SK-N-SH (cell line): ENCODE measurements around the gene GPX7. TPM values are rescaled to one million over a fixed set of nuclear protein-coding genes. Genes with fewer than 3 reads are reported as not detected.

Experiments used
- CTCF ChIA-PET: fragments of 300-600, 350-600 bp; formaldehyde crosslinking; extraction: SDS; loops from one replicate; lab custom pipeline; 2021; lab: Yijun Ruan, JAX
- POLR2A ChIA-PET: fragments of 350-600 bp; sonication (Branson Sonifier 250); formaldehyde crosslinking; extraction: SDS; loops from one replicate; lab custom pipeline; 2020; ENCODE audit warnings: antibody characterized with exemption, inconsistent platforms; lab: Yijun Ruan, JAX
- DNase-seq: peaks from one replicate; pipeline ENCODE4 v3.0.0; 2012
- H2AFZ ChIP-seq: fragments of 200-600 bp; sonication (generic); 2 replicates; pipeline ENCODE4 v1.8.1; 2016; ENCODE audit warnings: antibody characterized with exemption, mild to moderate bottlenecking, low read depth
- H3F3A ChIP-seq: fragments of 200-600 bp; sonication (generic); replicated peaks from 2 replicates; pipeline ENCODE3; 2016; ENCODE audit warnings: antibody characterized with exemption, mild to moderate bottlenecking; ENCODE audit not compliant: insufficient read depth
- H3K27ac ChIP-seq, 2 experiments: fragments of 200-500 bp in 1 of 2; fragments of 200-600 bp in 1 of 2; sonication (Bioruptor generic) in 1 of 2; sonication (generic), shearing (Covaris generic) in 1 of 2; 2 replicates each; pipeline versions ENCODE4 v1.5.1 to v1.6.1; 2014 to 2016; ENCODE audit warnings: low read depth in 2 of 2, inconsistent platforms in 1 of 2, low read length in 1 of 2, mild to moderate bottlenecking in 1 of 2, mixed read lengths in 1 of 2
- H3K27me3 ChIP-seq: fragments of 200-600 bp; sonication (generic), shearing (Covaris generic); 2 replicates; pipeline ENCODE4 v1.6.1; 2016; ENCODE audit warnings: mixed run types; ENCODE audit not compliant: insufficient read depth
- H3K36me3 ChIP-seq, 2 experiments: fragments of 200-500 bp in 1 of 2; fragments of 200-600 bp in 1 of 2; sonication (Bioruptor generic) in 1 of 2; sonication (generic) in 1 of 2; replicated peaks in 1 of 2; 2 replicates each; pipeline versions ENCODE3 to v1.5.1; 2014 to 2016; ENCODE audit warnings: low read length in 1 of 2, mild to moderate bottlenecking in 1 of 2; ENCODE audit not compliant: insufficient read depth in 2 of 2, control insufficient read depth in 1 of 2
- H3K4me1 ChIP-seq, 2 experiments: fragments of 200-500 bp in 1 of 2; fragments of 200-600 bp in 1 of 2; sonication (Bioruptor generic) in 1 of 2; sonication (generic), shearing (Covaris generic) in 1 of 2; 2 replicates each; pipeline versions ENCODE4 v1.5.1 to v1.6.1; 2014 to 2016; ENCODE audit warnings: low read depth in 1 of 2, low read length in 1 of 2, mixed run types in 1 of 2; ENCODE audit not compliant: insufficient read depth in 2 of 2, control insufficient read depth in 1 of 2
- H3K4me2 ChIP-seq: fragments of 200-600 bp; sonication (generic), shearing (Covaris generic); 2 replicates; pipeline ENCODE4 v1.6.1; 2017; ENCODE audit warnings: mixed run types
- H3K4me3 ChIP-seq, 2 experiments: fragments of 200-500 bp in 1 of 2; fragments of 200-600 bp in 1 of 2; sonication (Bioruptor generic) in 1 of 2; sonication (generic), shearing (Covaris generic) in 1 of 2; 2 replicates each; pipeline versions ENCODE4 v1.5.1 to v1.8.1; 2014 to 2016; ENCODE audit warnings: low read depth in 2 of 2, inconsistent platforms in 1 of 2, low read length in 1 of 2, mild to moderate bottlenecking in 1 of 2, mixed read lengths in 1 of 2, moderate library complexity in 1 of 2
- H3K79me2 ChIP-seq: fragments of 200-600 bp; sonication (generic); 2 replicates; pipeline ENCODE4 v1.8.1; 2017; ENCODE audit warnings: mild to moderate bottlenecking; ENCODE audit not compliant: insufficient read depth
- H3K9ac ChIP-seq: fragments of 200-600 bp; sonication (generic); 2 replicates; pipeline ENCODE4 v1.6.1; 2017; ENCODE audit warnings: mixed run types
- H3K9me2 ChIP-seq: fragments of 200-600 bp; sonication (generic); 2 replicates; pipeline ENCODE4 v1.6.1; 2017; ENCODE audit warnings: mixed run types
- H3K9me3 ChIP-seq: fragments of 200-600 bp; sonication (generic); 2 replicates; pipeline ENCODE4 v1.6.1; 2017; ENCODE audit warnings: mixed run types, mild to moderate bottlenecking, moderate library complexity
- H4K20me1 ChIP-seq: fragments of 200-600 bp; sonication (generic); 2 replicates; pipeline ENCODE4 v1.6.1; 2017; ENCODE audit warnings: mild to moderate bottlenecking, mixed run types; ENCODE audit not compliant: insufficient read depth
- EP300 ChIP-seq, 2 experiments: IDR thresholded peaks; 2 replicates each; pipeline versions ENCODE4 v1.4.0 to v1.6.1; 2012; ENCODE audit warnings: borderline replicate concordance in 1 of 2, low read depth in 1 of 2, low read length in 1 of 2
- FOSL2 ChIP-seq: IDR thresholded peaks from 2 replicates; pipeline ENCODE4 v1.4.0; 2012; ENCODE audit warnings: low read depth, mild to moderate bottlenecking, moderate library complexity, borderline replicate concordance
- FOXJ3 ChIP-seq: sonication (generic); formaldehyde crosslinking; IDR thresholded peaks from 2 replicates; pipeline ENCODE4 v1.5.1; 2020; ENCODE audit warnings: mild to moderate bottlenecking, missing genetic modification reagents
- GATA2 ChIP-seq: sonication (generic); formaldehyde crosslinking; IDR thresholded peaks from 2 replicates; pipeline ENCODE4 v1.5.0; 2020; ENCODE audit warnings: mild to moderate bottlenecking, missing genetic modification reagents
- NFIC ChIP-seq: IDR thresholded peaks from 2 replicates; pipeline ENCODE4 v1.4.0; 2012; ENCODE audit warnings: borderline replicate concordance
- NRF1 ChIP-seq: IDR thresholded peaks from 2 replicates; pipeline ENCODE4 v1.6.1; 2012; ENCODE audit warnings: low read depth, mild to moderate bottlenecking, low read length
- POLR2AphosphoS5 ChIP-seq: IDR thresholded peaks from 2 replicates; pipeline ENCODE4 v1.6.1; 2012; ENCODE audit warnings: low read depth, low read length
- RCOR1 ChIP-seq: fragments of 150-350 bp; IDR thresholded peaks from 2 replicates; pipeline ENCODE4 v1.6.1; 2017; ENCODE audit warnings: antibody characterized with exemption, low read length
- RFX5 ChIP-seq: IDR thresholded peaks from 2 replicates; pipeline ENCODE4 v1.6.1; 2012; ENCODE audit warnings: mild to moderate bottlenecking, improper control_type of control experiment, low read length
- RXRA ChIP-seq: IDR thresholded peaks from 2 replicates; pipeline ENCODE4 v1.4.0; 2012; ENCODE audit warnings: low read depth, mild to moderate bottlenecking, borderline replicate concordance
- SIN3A ChIP-seq: IDR thresholded peaks from 2 replicates; pipeline ENCODE4 v1.6.1; 2012; ENCODE audit warnings: low read depth, mild to moderate bottlenecking, low read length, moderate library complexity, borderline replicate concordance
- TCF12 ChIP-seq: IDR thresholded peaks from 2 replicates; pipeline ENCODE4 v1.4.0; 2012
- WGBS: methylation state at CpG from one replicate; pipeline ENCODE4 v1.1.6; 2017; ENCODE audit warnings: low lambda C conversion rate; 5-methylcytosine and 5-hydroxymethylcytosine counted together
- polyA plus RNA-seq, 3 experiments: library from polyadenylated mRNA; depleted of rRNA; stranded (reverse); fragments of >200 nt; gene quantifications; 2 replicates each; pipeline ENCODE4 v1.2.3, GENCODE V29; 2012
- TF ChIP-seq, protein P1 (sequence below): fragments of 200-600 bp; sonication (generic); IDR thresholded peaks from 2 replicates; pipeline ENCODE4 v1.6.1; 2017; ENCODE audit warnings: antibody characterized with exemption, mild to moderate bottlenecking, moderate library complexity
- TF ChIP-seq, protein P2 (sequence below): IDR thresholded peaks from 2 replicates; pipeline ENCODE4 v1.4.0; 2012; ENCODE audit warnings: low read depth, borderline replicate concordance
- TF ChIP-seq, protein P3 (sequence below): IDR thresholded peaks from 2 replicates; pipeline ENCODE4 v1.6.1; 2012; ENCODE audit warnings: mild to moderate bottlenecking, low read depth, low read length, moderate library complexity

GPX7 gene
- polyA plus RNA-seq, 1 of the 3 experiments (the other 2 are of a cell fraction) = 6.2 TPM

DNA sequence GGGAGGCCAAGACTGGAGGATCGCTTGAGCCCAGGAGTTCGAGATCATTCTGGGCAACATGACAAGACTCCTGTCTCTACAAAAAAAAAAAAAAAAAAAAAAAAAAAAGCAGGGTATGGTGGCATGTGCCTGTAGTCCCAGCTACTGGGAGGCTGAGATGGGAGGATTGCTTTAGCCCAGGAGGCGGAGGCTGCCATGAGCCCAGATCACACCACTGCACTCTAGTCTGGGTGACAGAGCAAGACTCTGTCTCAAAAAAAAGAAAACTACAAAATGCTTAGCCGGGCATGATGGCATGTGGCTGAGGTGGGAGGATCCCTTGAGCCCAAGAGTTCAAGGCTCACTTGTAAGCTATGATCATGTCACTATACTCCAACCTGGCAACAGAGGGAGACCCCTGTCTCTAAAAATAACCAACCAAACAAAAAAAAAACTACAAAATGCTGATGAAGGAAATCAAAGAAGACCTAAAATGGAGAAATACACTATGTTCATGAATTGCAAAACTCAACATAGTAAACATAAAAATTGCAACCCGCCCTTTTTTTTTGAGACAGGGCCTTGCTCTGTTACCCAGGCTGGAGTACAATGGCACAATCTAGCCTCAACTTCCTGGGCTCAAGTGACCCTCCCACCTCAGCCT, 51.2 kb downstream of the GPX7 start:
- WGBS = 92% methylated on average over 5 of the region's 5 CpGs
- ChIA-PET CTCF (no interaction called here), POLR2A (no interaction called here)
- Histone ChIP-seq H3K9ac (no peak overlapping the region), H3K27me3 (no peaks in the 10 kb centered on the region), H2AFZ (no peak overlapping the region), H3K4me1 (no peaks in the 10 kb centered on the region), H3K79me2 (no peaks in the 10 kb centered on the region), H3K4me3 (no peak overlapping the region), H3K27ac (no peak overlapping the region), H3K9me2 (no peaks in the 10 kb centered on the region), H3F3A (no peaks in the 10 kb centered on the region), H4K20me1 (no peaks in the 10 kb centered on the region), H3K36me3 (no peaks in the 10 kb centered on the region), H3K4me2 (no peak overlapping the region), H3K9me3 (no peaks in the 10 kb centered on the region)
- DNase-seq = no peak
- TF ChIP-seq EP300 (IDR thresholded peaks at IDR 0.05; ENCODE audit: borderline replicate concordance in 1 of 2, low read depth in 1 of 2, low read length in 1 of 2) (no peak), FOSL2 (no peak), NRF1 (no peak), GATA2 (no peak), RFX5 (no peak), FOXJ3 (no peak), POLR2AphosphoS5 (no peak), TCF12 (no peak), RXRA (no peak), SIN3A (no peak), RCOR1 (no peak), NFIC (no peak)
- TF ChIP-seq, protein P1, sequence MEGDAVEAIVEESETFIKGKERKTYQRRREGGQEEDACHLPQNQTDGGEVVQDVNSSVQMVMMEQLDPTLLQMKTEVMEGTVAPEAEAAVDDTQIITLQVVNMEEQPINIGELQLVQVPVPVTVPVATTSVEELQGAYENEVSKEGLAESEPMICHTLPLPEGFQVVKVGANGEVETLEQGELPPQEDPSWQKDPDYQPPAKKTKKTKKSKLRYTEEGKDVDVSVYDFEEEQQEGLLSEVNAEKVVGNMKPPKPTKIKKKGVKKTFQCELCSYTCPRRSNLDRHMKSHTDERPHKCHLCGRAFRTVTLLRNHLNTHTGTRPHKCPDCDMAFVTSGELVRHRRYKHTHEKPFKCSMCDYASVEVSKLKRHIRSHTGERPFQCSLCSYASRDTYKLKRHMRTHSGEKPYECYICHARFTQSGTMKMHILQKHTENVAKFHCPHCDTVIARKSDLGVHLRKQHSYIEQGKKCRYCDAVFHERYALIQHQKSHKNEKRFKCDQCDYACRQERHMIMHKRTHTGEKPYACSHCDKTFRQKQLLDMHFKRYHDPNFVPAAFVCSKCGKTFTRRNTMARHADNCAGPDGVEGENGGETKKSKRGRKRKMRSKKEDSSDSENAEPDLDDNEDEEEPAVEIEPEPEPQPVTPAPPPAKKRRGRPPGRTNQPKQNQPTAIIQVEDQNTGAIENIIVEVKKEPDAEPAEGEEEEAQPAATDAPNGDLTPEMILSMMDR = no peak
- TF ChIP-seq, protein P2, sequence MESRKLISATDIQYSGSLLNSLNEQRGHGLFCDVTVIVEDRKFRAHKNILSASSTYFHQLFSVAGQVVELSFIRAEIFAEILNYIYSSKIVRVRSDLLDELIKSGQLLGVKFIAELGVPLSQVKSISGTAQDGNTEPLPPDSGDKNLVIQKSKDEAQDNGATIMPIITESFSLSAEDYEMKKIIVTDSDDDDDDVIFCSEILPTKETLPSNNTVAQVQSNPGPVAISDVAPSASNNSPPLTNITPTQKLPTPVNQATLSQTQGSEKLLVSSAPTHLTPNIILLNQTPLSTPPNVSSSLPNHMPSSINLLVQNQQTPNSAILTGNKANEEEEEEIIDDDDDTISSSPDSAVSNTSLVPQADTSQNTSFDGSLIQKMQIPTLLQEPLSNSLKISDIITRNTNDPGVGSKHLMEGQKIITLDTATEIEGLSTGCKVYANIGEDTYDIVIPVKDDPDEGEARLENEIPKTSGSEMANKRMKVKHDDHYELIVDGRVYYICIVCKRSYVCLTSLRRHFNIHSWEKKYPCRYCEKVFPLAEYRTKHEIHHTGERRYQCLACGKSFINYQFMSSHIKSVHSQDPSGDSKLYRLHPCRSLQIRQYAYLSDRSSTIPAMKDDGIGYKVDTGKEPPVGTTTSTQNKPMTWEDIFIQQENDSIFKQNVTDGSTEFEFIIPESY = no peak

DNA sequence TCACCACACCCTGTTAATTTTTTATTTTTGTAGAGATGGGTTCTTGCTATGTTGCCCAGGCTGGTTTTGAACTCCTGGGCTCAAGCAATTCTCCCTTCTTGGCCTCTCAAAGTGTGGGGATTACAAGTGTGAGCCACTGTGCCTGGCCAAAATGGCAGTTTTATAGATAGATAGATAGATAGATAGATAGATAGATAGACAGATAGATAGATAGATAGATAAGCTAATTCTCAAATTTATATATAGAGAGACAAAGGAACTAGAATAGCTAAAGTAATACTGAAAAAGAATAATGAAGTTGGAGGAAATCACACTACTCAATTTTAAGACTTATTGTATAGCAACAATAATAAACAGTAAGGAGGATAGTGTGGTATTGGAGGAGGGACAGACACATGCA, 51.9 kb downstream of the GPX7 start:
- Histone ChIP-seq H3K4me1 (no peaks in the 10 kb centered on the region), H3K27ac (no peak overlapping the region), H3K36me3 (no peaks in the 10 kb centered on the region), H3K79me2 (no peaks in the 10 kb centered on the region), H3K4me2 (no peak overlapping the region), H4K20me1 (no peaks in the 10 kb centered on the region), H3F3A (no peaks in the 10 kb centered on the region), H3K27me3 (no peaks in the 10 kb centered on the region), H2AFZ (no peak overlapping the region), H3K9me3 (no peaks in the 10 kb centered on the region), H3K9me2 (no peaks in the 10 kb centered on the region), H3K9ac (no peak overlapping the region), H3K4me3 (no peak overlapping the region)
- ChIA-PET CTCF (no interaction called here), POLR2A (no interaction called here)
- TF ChIP-seq, protein P3, sequence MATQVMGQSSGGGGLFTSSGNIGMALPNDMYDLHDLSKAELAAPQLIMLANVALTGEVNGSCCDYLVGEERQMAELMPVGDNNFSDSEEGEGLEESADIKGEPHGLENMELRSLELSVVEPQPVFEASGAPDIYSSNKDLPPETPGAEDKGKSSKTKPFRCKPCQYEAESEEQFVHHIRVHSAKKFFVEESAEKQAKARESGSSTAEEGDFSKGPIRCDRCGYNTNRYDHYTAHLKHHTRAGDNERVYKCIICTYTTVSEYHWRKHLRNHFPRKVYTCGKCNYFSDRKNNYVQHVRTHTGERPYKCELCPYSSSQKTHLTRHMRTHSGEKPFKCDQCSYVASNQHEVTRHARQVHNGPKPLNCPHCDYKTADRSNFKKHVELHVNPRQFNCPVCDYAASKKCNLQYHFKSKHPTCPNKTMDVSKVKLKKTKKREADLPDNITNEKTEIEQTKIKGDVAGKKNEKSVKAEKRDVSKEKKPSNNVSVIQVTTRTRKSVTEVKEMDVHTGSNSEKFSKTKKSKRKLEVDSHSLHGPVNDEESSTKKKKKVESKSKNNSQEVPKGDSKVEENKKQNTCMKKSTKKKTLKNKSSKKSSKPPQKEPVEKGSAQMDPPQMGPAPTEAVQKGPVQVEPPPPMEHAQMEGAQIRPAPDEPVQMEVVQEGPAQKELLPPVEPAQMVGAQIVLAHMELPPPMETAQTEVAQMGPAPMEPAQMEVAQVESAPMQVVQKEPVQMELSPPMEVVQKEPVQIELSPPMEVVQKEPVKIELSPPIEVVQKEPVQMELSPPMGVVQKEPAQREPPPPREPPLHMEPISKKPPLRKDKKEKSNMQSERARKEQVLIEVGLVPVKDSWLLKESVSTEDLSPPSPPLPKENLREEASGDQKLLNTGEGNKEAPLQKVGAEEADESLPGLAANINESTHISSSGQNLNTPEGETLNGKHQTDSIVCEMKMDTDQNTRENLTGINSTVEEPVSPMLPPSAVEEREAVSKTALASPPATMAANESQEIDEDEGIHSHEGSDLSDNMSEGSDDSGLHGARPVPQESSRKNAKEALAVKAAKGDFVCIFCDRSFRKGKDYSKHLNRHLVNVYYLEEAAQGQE = no peak
- no peak for DNase-seq
